GM21619 (cell line): ENCODE results near the gene ATP12A.

ENCODE experiments used
- ATAC-seq: cut with Tn5 transposase; IDR thresholded peaks from one replicate; pipeline ENCODE4 v1.9.1; 2021; ENCODE audit not compliant: unreplicated experiment

ATP12A gene

GRCh38 chr13:24724714-24725113 lies 44.5 kb downstream of the ATP12A start:
- ATAC-seq = no peak

- ATAC-seq = no peak
Observed at GRCh38 chr13:24725379-24725778, 45.2 kb downstream of the ATP12A start.

- peak; percentile 76 for ATAC-seq
Observed at GRCh38 chr13:24727731-24728601, 47.8 kb downstream of the ATP12A start.

DNA sequence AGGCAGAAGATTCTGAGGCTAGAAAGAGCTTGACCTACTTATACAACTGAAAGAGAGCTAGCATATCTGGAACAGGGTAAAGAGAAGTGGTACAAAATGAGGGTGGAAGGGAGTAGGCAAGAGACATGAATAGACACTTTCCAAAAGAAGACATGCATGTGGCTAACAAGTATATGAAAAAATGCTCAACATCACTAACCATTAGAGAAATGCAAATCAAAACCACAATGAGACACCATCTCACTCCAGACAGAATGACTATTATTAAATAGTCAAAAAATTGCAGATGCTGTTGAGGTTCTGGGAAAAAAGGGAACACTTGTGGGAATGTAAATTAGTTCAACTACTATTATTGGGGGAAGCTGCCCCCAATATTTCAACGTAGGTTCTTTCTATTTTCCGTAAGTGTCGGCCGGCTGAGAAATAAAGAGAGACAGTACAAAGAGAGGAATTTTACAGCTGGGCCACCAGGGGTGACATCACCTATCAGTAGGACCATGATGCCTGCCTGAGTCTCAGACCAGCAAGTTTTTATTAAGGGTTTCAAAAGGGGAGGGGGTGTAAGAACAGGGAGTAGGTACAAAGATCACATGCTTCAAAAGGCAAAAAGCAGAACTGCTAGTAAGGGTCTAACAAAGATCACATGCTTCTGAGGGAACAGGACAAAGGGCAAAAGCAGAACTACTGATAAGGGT lies 50.8 kb downstream of the ATP12A start:
- peak; percentile 69 for ATAC-seq

GRCh38 chr13:24734950-24735349 lies 54.7 kb downstream of the ATP12A start:
- ATAC-seq = no peak

GRCh38 chr13:24737042-24737441 lies 56.8 kb downstream of the ATP12A start:
- no peak for ATAC-seq

- ATAC-seq = no peak
Observed at GRCh38 chr13:24738366-24738847, 58.2 kb downstream of the ATP12A start.

GRCh38 chr13:24740014-24740890 lies 60.0 kb downstream of the ATP12A start:
- ATAC-seq = no peak

DNA sequence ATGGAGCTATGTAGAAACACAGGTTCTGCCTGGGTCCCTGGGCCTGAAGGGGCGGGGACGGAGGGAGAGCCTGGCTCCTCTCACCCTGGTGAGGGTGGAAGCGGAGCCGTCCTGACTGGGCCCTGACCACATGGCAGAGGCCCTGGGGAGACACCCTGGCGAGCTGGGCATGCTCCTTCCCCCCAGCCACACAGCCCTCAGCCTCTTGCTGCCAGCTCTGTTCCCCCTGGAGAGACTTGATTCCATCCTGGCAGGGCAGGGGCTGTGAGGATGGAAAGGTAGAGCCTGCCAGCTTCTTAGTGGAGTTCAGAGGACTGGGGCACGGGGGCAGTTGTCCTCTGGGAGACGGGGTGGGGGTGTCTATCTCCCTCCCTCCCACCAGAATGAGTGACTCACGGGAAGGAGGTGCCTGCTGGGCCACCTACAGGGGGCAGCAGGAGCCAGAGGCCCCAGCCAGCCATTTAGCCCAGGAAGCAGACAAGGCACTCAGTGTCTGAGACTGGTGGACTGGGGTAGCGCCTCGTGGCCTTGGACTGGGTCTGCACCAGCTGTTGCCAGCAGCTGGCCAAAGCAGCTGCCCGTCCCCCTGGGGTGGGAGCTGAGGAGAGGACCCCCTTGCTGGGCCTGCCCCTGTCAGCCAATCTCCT lies 60.9 kb downstream of the ATP12A start:
- no peak for ATAC-seq

DNA sequence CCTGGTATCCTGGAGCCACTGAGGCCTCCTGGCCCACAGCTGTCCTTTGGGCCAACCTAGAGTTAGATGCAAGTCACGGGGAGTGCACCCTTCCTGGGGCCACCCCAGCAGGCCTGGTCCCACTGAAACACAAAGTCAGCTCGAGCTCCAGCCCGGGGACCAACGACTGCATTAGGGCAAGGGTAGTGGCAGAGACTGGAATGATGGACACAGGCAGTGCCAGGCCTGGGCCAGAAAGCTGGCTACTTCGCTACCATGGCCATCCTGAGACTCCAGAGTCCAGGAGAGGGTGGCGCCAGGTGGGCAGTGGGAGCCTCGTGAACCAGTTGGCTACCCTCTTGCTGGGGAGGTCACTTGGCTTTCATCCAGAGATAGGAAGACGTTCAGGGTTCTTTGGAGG lies 61.6 kb downstream of the ATP12A start:
- ATAC-seq = no peak

GRCh38 chr13:24742294-24742693 lies 62.1 kb downstream of the ATP12A start:
- ATAC-seq = no peak

DNA sequence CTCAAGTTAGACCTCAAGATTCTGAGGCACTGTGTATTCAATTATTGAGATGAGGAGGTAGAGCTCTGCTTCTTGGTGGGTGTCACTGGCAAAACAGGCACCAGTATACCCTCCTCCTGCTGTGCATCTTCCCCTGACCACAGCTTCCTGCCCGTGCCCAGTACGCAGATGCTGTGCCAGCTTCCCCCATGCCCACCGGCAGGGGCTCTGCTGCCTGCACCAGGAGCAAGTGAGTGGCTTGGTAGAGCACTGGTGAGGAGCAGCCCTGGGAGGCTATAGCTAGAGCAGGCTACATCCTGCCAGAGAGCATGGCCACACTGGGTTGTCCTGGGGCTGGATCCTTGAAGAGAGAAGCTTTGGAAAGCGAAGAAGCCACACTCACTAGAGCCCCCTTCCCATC lies 62.8 kb downstream of the ATP12A start:
- no peak for ATAC-seq

DNA sequence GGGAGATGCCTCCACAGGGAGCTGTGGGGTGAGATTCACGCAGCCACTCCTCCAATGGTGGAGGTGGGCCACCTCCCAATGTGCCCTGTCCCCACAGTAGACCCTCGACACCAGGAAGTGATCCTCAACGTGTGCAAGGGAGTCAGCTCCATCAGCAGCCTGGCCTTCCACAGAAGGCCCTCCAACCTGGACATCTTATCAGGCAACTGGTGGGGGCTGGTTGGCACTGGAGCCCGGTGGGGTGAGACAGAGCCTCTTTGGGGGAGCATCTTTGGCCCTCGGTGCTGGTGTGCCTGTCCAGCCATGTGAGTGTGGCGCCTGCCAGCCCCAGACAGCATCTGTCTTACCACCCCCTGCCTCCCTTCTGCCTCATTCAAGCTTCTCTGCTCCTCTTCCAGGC lies 64.0 kb downstream of the ATP12A start:
- ATAC-seq = no peak

DNA sequence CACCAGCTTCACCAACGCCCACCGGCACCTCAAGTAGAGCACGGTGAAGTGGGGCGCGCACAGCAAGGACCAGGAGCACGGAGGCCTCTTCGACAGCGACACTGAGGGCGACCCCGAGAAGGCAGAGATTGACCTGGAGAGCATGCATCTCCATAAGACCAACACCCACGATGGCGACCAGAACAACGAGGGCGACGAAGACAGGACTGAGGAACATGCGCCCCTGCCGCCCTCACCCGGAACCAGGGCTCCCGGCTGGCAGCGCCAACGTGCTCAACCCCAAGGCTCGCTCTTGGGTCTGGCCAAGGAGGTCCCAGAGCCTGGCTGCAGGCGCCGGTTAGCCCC lies 65.3 kb downstream of the ATP12A start:
- no peak for ATAC-seq

GRCh38 chr13:24745861-24746617 lies 65.8 kb downstream of the ATP12A start:
- ATAC-seq = no peak

- no peak for ATAC-seq
Observed at GRCh38 chr13:24746618-24747247, 66.5 kb downstream of the ATP12A start.

GRCh38 chr13:24747248-24748060 lies 67.2 kb downstream of the ATP12A start:
- no peak for ATAC-seq

GRCh38 chr13:24748061-24748400 lies 67.8 kb downstream of the ATP12A start:
- ATAC-seq = no peak

GRCh38 chr13:24759197-24759596 lies 79.0 kb downstream of the ATP12A start:
- ATAC-seq = no peak
